DMS53 (cell line): Measurements from ENCODE around the gene OFD1.
A peak's percentile ranks its signal among the peaks of the same experiment; 100 is the strongest.

ENCODE experiments used
- DNase-seq: peaks from one replicate; lab custom pipeline; 2025; lab: John Stamatoyannopoulos, UW

The OFD1 gene

GRCh38 chrX:13734278-13735172 is at the start of gene OFD1, which contains the start of gene TRAPPC2:
OFD1 (plus strand) TSS chrX:13734748; CDS start chrX:13735072, 324 bp downstream.
TRAPPC2 (minus strand) TSS chrX:13734620; CDS start chrX:13719963, 14,657 bp downstream.
- DNase-seq = peak; percentile 94

- DNase-seq = no peak
Measured at GRCh38 chrX:13685126-13685763, 49.3 kb upstream of the OFD1 start.

GRCh38 chrX:13687203-13687602 is 47.3 kb upstream of the OFD1 start:
- DNase-seq = no peak

- DNase-seq = peak; percentile 57
Measured at GRCh38 chrX:13688384-13688957, 46.1 kb upstream of the OFD1 start.

- DNase-seq = peak; percentile 79
Measured at GRCh38 chrX:13688958-13689740, 45.4 kb upstream of the OFD1 start, which contains the start of gene RAB9A. RAB9A (plus strand) TSS chrX:13689128; CDS start chrX:13708747, 19,619 bp downstream.

- no peak for DNase-seq
Measured at GRCh38 chrX:13689741-13690211, 44.8 kb upstream of the OFD1 start.

GRCh38 chrX:13690836-13691235 is 43.7 kb upstream of the OFD1 start:
- DNase-seq = no peak

- peak; percentile 43 for DNase-seq
Measured at GRCh38 chrX:13691841-13692371, 42.6 kb upstream of the OFD1 start.

GRCh38 chrX:13692771-13693231 is 41.7 kb upstream of the OFD1 start:
- DNase-seq = no peak

- no peak for DNase-seq
Measured at GRCh38 chrX:13693341-13693961, 41.1 kb upstream of the OFD1 start.

- DNase-seq = no peak
Measured at GRCh38 chrX:13694359-13694758, 40.2 kb upstream of the OFD1 start.

- no peak for DNase-seq
Measured at GRCh38 chrX:13694983-13695382, 39.6 kb upstream of the OFD1 start.

- no peak for DNase-seq
Measured at GRCh38 chrX:13695601-13696115, 38.9 kb upstream of the OFD1 start.

GRCh38 chrX:13697455-13697854 is 37.1 kb upstream of the OFD1 start:
- DNase-seq = no peak

- DNase-seq = no peak
Measured at GRCh38 chrX:13697976-13698375, 36.6 kb upstream of the OFD1 start.

- DNase-seq = no peak
Measured at GRCh38 chrX:13698432-13698831, 36.1 kb upstream of the OFD1 start.

GRCh38 chrX:13699183-13699826 is 35.2 kb upstream of the OFD1 start:
- DNase-seq = no peak

- no peak for DNase-seq
Measured at GRCh38 chrX:13700380-13700779, 34.2 kb upstream of the OFD1 start.

GRCh38 chrX:13702111-13702789 is 32.3 kb upstream of the OFD1 start:
- DNase-seq = no peak

GRCh38 chrX:13703135-13703534 is 31.4 kb upstream of the OFD1 start:
- DNase-seq = no peak
